HepG2 (cell line): Measurements from ENCODE around the gene SLC2A4. TPM values are rescaled to one million over a fixed set of nuclear protein-coding genes. Genes with fewer than 3 reads are reported as not detected.
A peak's percentile ranks its signal among the peaks of the same experiment; 100 is the strongest.

Experiments used
- AKAP8 ChIP-seq: sonication (generic); formaldehyde crosslinking; IDR thresholded peaks from 2 replicates; pipeline ENCODE4 v1.5.1; 2020; ENCODE audit warnings: mild to moderate bottlenecking, missing genetic modification reagents
- ATF1 ChIP-seq: IDR thresholded peaks from 2 replicates; pipeline ENCODE4 v1.6.1; 2016; ENCODE audit warnings: mild to moderate bottlenecking, control low read depth
- GPBP1L1 ChIP-seq: sonication (generic); formaldehyde crosslinking; IDR thresholded peaks from 2 replicates; pipeline ENCODE4 v1.5.0; 2020; ENCODE audit warnings: mild to moderate bottlenecking, missing genetic modification reagents
- MYNN ChIP-seq: sonication (generic); formaldehyde crosslinking; IDR thresholded peaks from 2 replicates; pipeline ENCODE4 v1.4.0; 2020; ENCODE audit warnings: mild to moderate bottlenecking, low read depth, missing genetic modification reagents
- RFX1 ChIP-seq: fragments of 450-650 bp; IDR thresholded peaks from 2 replicates; pipeline ENCODE4 v1.6.1; 2017
- SCMH1 ChIP-seq: sonication (generic); formaldehyde crosslinking; IDR thresholded peaks from 2 replicates; pipeline ENCODE4 v1.9.0; 2021; ENCODE audit warnings: missing genetic modification reagents, mild to moderate bottlenecking, borderline replicate concordance
- TAF1 ChIP-seq: sonication (generic); formaldehyde crosslinking; IDR thresholded peaks from 2 replicates; pipeline ENCODE4 v1.4.0; 2020; ENCODE audit warnings: missing genetic modification reagents
- TBX2 ChIP-seq: sonication (generic); formaldehyde crosslinking; IDR thresholded peaks from 2 replicates; pipeline ENCODE4 v1.5.0; 2020; ENCODE audit warnings: missing genetic modification reagents, mild to moderate bottlenecking, borderline replicate concordance
- TEAD3 ChIP-seq: optimal IDR thresholded peaks from 2 replicates; pipeline ENCODE3; 2016; ENCODE audit warnings: borderline replicate concordance
- ZNF367 ChIP-seq: sonication (generic); formaldehyde crosslinking; IDR thresholded peaks from 2 replicates; pipeline ENCODE4 v1.4.0; 2020; ENCODE audit warnings: missing genetic modification reagents, borderline replicate concordance
- ZNF660 ChIP-seq: sonication (generic); formaldehyde crosslinking; IDR thresholded peaks from 2 replicates; pipeline ENCODE4 v1.5.1; 2020; ENCODE audit warnings: mild to moderate bottlenecking, low read depth, missing genetic modification reagents, borderline replicate concordance
- ZNF678 ChIP-seq: sonication (generic); formaldehyde crosslinking; IDR thresholded peaks from 2 replicates; pipeline ENCODE4 v1.4.0; 2020; ENCODE audit warnings: mild to moderate bottlenecking, missing genetic modification reagents
- ZNF749 ChIP-seq: sonication (generic); formaldehyde crosslinking; IDR thresholded peaks from 2 replicates; pipeline ENCODE4 v1.8.0; 2022; ENCODE audit warnings: mild to moderate bottlenecking, missing genetic modification reagents, moderate library complexity, borderline replicate concordance
- polyA plus RNA-seq, 8 experiments: library from polyadenylated mRNA; depleted of rRNA in 3 of 8; stranded (reverse) in 7 of 8; unstranded in 1 of 8; fragments of >200 nt; fragmentation: Illumina TruSeq in 4 of 8; extraction: Trizol in 4 of 8; gene quantifications; 2 replicates each; pipeline versions ENCODE4 v1.2.1 to v1.2.3, GENCODE V29; 2011 to 2016; ENCODE audit warnings: low read depth in 4 of 8, missing spikeins in 1 of 8, mixed read lengths in 1 of 8; ENCODE audit not compliant: insufficient read depth in 1 of 8
- total RNA-seq, 5 experiments: library from RNA; depleted of rRNA; stranded (reverse); fragments of >200 nt; fragmentation: Illumina TruSeq; extraction: Trizol; gene quantifications; 2 replicates each; pipeline ENCODE4 v1.2.3, GENCODE V29; 2016; ENCODE audit warnings: low read depth in 1 of 5
- TF ChIP-seq, protein P1 (sequence below): sonication (generic); formaldehyde crosslinking; IDR thresholded peaks from 2 replicates; pipeline ENCODE4 v1.8.0; 2022; ENCODE audit warnings: missing genetic modification reagents, mild to moderate bottlenecking, inconsistent platforms, borderline replicate concordance
- TF ChIP-seq, protein P2 (sequence below): sonication (generic); formaldehyde crosslinking; IDR thresholded peaks from 2 replicates; pipeline ENCODE4 v1.4.0; 2020; ENCODE audit warnings: missing genetic modification reagents
- TF ChIP-seq, protein P3 (sequence below): sonication (generic); formaldehyde crosslinking; IDR thresholded peaks from 2 replicates; pipeline ENCODE4 v1.8.1; 2023; ENCODE audit warnings: mild to moderate bottlenecking, missing genetic modification reagents, borderline replicate concordance
- TF ChIP-seq, protein P4 (sequence below): sonication (generic); formaldehyde crosslinking; IDR thresholded peaks from 2 replicates; pipeline ENCODE4 v1.8.1; 2023; ENCODE audit warnings: missing genetic modification reagents, inconsistent platforms, borderline replicate concordance
- TF ChIP-seq, protein P5 (sequence below): sonication (generic); formaldehyde crosslinking; IDR thresholded peaks from 2 replicates; pipeline ENCODE4 v1.5.0; 2020; ENCODE audit warnings: mild to moderate bottlenecking, missing genetic modification reagents, borderline replicate concordance

SLC2A4 gene
- total and polyA plus RNA-seq, 2 of the 13 experiments (the other 11 are each of a cell fraction or from before 2014, with no cell fraction given) = 4.9 to 5.8 TPM

DNA sequence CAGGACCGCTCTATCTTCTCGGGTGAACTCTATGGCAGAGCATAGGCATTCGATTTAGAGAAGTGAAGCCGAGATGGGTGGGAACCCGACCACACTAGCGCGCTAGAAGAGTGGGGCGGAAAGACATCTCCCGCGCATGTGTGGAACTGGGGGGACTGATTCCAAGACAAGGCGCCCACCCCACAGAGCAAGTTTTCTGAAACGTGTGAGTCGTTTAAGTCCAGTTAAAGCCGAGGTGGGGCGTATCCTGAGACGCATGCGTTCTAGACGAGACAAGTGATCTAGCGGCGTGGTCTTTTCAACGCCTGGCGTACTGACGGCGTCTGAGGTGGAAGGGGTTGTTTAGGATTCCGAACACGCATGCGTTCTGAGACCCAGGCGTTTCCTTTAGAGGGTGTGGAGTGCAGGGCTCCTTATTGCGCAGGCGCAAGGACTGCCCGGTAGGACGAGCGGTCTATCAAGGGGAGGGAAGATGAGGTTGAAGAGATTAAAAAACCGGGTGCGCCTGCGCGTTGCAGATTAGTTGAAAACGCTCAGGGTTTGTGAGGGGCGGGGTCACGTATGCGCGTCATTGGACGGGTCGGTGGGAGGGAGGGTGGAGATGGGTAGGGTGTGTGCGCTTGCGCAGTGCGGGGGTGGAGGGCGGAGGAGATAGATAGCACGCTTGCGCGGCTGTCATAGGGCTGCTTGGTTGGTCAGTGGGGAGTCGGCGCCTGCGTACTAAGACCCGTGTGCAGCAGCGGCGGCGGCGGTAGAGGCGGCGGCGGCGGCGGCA is 25.6 kb downstream of the SLC2A4 start, which contains the start of gene EIF5A (continued):
- TF ChIP-seq MYNN (CRISPR knock-in tag) (no peak; the same call in 1 of the 2 replicates), TEAD3 (peak; percentile 4), TAF1 (CRISPR knock-in tag) (peak; percentile 78), ZNF660 (no peak), TBX2 (CRISPR knock-in tag) (peak; percentile 67), ZNF749 (CRISPR knock-in tag) (no peak; the same call in 1 of the 2 replicates), RFX1 (no peak), SCMH1 (CRISPR knock-in tag) (no peak), ZNF678 (CRISPR knock-in tag) (no peak), ZNF367 (CRISPR knock-in tag) (no peak), GPBP1L1 (CRISPR knock-in tag) (no peak), AKAP8 (no peak), ATF1 (CRISPR knock-in tag) (peak; percentile 49; the same call in 1 of the 2 replicates)
- TF ChIP-seq, protein P1, sequence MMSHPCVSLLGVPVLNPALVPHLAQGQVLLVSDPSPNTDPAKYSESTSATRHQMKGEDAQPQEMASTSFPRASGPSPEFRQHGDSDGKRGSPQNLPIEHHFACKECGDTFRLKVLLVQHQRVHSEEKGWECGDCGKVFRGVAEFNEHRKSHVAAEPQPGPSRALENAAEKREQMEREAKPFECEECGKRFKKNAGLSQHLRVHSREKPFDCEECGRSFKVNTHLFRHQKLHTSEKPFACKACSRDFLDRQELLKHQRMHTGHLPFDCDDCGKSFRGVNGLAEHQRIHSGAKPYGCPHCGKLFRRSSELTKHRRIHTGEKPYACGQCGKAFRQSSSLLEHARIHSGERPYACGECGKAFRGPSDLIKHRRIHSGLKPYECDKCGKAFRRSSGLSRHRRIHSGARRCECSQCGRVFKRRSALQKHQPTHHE (CRISPR knock-in tag) = no peak
- TF ChIP-seq, protein P2, sequence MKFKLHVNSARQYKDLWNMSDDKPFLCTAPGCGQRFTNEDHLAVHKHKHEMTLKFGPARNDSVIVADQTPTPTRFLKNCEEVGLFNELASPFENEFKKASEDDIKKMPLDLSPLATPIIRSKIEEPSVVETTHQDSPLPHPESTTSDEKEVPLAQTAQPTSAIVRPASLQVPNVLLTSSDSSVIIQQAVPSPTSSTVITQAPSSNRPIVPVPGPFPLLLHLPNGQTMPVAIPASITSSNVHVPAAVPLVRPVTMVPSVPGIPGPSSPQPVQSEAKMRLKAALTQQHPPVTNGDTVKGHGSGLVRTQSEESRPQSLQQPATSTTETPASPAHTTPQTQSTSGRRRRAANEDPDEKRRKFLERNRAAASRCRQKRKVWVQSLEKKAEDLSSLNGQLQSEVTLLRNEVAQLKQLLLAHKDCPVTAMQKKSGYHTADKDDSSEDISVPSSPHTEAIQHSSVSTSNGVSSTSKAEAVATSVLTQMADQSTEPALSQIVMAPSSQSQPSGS (CRISPR knock-in tag) = no peak
- TF ChIP-seq, protein P3, sequence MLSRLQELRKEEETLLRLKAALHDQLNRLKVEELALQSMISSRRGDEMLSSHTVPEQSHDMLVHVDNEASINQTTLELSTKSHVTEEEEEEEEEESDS (CRISPR knock-in tag) = no peak
- TF ChIP-seq, protein P4, sequence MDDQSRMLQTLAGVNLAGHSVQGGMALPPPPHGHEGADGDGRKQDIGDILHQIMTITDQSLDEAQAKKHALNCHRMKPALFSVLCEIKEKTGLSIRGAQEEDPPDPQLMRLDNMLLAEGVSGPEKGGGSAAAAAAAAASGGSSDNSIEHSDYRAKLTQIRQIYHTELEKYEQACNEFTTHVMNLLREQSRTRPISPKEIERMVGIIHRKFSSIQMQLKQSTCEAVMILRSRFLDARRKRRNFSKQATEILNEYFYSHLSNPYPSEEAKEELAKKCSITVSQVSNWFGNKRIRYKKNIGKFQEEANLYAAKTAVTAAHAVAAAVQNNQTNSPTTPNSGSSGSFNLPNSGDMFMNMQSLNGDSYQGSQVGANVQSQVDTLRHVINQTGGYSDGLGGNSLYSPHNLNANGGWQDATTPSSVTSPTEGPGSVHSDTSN (CRISPR knock-in tag) = no peak
- TF ChIP-seq, protein P5, sequence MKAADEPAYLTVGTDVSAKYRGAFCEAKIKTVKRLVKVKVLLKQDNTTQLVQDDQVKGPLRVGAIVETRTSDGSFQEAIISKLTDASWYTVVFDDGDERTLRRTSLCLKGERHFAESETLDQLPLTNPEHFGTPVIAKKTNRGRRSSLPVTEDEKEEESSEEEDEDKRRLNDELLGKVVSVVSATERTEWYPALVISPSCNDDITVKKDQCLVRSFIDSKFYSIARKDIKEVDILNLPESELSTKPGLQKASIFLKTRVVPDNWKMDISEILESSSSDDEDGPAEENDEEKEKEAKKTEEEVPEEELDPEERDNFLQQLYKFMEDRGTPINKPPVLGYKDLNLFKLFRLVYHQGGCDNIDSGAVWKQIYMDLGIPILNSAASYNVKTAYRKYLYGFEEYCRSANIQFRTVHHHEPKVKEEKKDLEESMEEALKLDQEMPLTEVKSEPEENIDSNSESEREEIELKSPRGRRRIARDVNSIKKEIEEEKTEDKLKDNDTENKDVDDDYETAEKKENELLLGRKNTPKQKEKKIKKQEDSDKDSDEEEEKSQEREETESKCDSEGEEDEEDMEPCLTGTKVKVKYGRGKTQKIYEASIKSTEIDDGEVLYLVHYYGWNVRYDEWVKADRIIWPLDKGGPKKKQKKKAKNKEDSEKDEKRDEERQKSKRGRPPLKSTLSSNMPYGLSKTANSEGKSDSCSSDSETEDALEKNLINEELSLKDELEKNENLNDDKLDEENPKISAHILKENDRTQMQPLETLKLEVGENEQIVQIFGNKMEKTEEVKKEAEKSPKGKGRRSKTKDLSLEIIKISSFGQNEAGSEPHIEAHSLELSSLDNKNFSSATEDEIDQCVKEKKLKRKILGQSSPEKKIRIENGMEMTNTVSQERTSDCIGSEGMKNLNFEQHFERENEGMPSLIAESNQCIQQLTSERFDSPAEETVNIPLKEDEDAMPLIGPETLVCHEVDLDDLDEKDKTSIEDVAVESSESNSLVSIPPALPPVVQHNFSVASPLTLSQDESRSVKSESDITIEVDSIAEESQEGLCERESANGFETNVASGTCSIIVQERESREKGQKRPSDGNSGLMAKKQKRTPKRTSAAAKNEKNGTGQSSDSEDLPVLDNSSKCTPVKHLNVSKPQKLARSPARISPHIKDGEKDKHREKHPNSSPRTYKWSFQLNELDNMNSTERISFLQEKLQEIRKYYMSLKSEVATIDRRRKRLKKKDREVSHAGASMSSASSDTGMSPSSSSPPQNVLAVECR = peak; percentile 51; the same call in 1 of the 2 replicates
